ENCODE data around the gene B4GALNT2.
A peak's percentile ranks its signal among the peaks of the same experiment; 100 is the strongest.

B4GALNT2 gene

DNA sequence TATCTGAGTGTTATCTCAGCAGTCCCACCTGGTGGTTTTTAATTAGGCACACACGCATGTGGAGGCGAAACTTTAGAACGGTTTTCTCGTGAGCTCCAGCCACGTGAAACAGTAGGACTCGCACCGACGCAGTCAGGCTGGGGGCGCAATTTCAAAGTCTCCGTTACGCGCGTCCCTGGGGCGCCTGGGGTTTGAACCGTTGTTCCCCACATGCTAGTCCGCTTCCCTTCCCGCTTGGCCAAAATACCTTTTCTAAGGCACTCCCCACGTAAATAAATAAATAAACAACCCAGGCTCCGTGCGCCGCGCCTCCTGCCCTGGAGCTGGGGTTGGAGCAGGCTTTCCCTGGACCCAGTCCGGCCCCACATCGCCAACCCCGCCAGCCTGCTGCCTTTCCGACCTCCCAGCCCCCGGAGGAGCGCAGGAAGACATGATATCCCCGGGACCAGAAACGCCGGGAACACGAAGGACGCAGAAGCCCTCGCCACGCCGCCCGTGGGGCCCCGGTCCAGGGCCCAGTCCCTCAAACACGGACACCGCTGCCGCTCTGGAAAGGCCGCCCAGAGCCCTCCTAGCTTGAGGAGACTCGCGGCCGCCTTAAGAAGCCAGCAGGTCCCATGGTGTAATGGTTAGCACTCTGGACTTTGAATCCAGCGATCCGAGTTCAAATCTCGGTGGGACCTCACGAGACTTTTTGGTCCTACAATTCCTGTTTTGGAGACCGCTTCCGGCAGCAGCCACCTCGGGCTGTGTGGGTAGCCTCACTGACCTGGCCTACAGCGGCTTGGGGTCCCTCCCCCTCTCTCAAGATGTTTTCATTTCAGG is 59.6 kb downstream of the B4GALNT2 start:
- H3K4me1 Mint-ChIP-seq = peaks cover 36% of the 10 kb centered on the region

DNA sequence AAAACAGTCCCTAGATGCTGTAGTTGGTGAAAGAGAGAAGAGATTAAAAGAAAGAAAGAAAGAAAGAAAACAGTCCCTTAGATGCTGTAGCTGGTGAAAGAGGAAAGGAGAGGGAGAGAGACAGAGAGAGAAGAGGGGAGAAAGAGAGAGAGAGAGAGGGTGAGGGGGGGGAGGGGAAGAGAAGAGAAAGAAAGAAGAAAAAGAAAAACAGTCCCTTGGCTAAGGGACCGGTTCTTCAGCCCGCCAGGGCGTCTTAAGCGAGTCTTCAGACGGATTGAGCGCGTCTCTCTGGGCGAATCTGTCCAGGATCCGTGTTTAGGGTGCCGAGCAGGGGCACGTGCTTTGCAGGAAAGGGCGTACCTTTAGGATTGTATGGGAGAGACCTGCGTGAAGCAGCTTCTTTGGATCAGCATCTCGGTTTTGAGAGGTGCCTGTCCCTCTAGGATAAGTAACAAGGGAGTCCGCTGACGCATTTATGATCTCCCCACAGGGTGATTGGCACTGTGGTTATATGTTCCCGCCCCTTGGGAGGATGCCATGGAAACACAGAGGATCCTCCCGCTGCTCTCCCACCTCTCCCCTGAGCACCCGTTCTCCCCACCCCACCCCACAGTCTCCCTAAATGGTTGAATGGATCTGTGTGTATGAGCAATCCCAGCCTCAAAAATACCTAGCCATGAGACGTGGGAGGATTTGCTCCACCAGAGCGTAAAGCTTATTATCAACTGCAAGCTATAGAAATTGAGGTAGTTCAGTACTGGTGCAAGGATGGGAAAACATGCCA is 61.1 kb downstream of the B4GALNT2 start:
- DNase-seq (ENCODE audit: low spot score in 2 of 2) (no peak), ATAC-seq (replicated peaks; ENCODE audit: extremely low read depth, poor library complexity, severe bottlenecking) (no peak)
- H3K4me1 Mint-ChIP-seq = peaks cover 36% of the 10 kb centered on the region

More for the DNA sequence above, 59.6 kb downstream of the B4GALNT2 start:
- no peaks in the 10 kb centered on the region for H3K9me3 Mint-ChIP-seq
- peak overlapping the region; percentile 94 for H3K4me3 Mint-ChIP-seq
- H3K36me3 Mint-ChIP-seq (ENCODE audit: insufficient read depth) = peaks cover 24% of the 10 kb centered on the region
- ATAC-seq (replicated peaks; ENCODE audit: extremely low read depth, poor library complexity, severe bottlenecking) (peak; percentile 63), DNase-seq (ENCODE audit: low spot score in 2 of 2) (peak; percentile 88 to 99)
- H3K27me3 Mint-ChIP-seq = peaks cover 6% of the 10 kb centered on the region
- H3K27ac Mint-ChIP-seq (ENCODE audit: low read depth) = peak overlapping the region; percentile 100

DNA sequence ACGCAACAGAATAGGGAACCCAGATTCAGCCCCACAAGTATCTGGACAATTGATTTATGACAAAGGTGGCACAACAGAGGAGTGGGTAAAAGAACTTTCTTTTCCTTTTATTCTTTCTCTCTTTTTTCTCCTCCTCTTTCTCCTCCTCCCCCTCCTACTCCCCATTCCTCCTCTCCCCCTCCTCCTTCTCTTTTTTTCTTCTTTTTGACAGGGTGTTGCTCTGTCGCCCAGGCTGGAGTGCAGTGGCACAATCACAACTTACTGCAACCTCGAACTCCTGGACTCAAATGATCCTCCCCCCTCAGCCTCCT is 61.7 kb downstream of the B4GALNT2 start:
- peaks cover 6% of the 10 kb centered on the region for H3K27me3 Mint-ChIP-seq
- no peaks in the 10 kb centered on the region for H3K9me3 Mint-ChIP-seq
- peak overlapping the region; percentile 70 for H3K27ac Mint-ChIP-seq (ENCODE audit: low read depth)
- H3K4me1 Mint-ChIP-seq = peaks cover 36% of the 10 kb centered on the region
- ATAC-seq (replicated peaks; ENCODE audit: extremely low read depth, poor library complexity, severe bottlenecking) (no peak), DNase-seq (ENCODE audit: low spot score in 2 of 2) (no peak)
- H3K36me3 Mint-ChIP-seq (ENCODE audit: insufficient read depth) = peaks cover 25% of the 10 kb centered on the region
- H3K4me3 Mint-ChIP-seq = peak overlapping the region; percentile 94

More for the DNA sequence above, 61.1 kb downstream of the B4GALNT2 start:
- H3K36me3 Mint-ChIP-seq (ENCODE audit: insufficient read depth) = peaks cover 25% of the 10 kb centered on the region
- peaks cover 6% of the 10 kb centered on the region for H3K27me3 Mint-ChIP-seq
- peak overlapping the region; percentile 100 for H3K27ac Mint-ChIP-seq (ENCODE audit: low read depth)
- H3K4me3 Mint-ChIP-seq = peak overlapping the region; percentile 94
- no peaks in the 10 kb centered on the region for H3K9me3 Mint-ChIP-seq

DNA sequence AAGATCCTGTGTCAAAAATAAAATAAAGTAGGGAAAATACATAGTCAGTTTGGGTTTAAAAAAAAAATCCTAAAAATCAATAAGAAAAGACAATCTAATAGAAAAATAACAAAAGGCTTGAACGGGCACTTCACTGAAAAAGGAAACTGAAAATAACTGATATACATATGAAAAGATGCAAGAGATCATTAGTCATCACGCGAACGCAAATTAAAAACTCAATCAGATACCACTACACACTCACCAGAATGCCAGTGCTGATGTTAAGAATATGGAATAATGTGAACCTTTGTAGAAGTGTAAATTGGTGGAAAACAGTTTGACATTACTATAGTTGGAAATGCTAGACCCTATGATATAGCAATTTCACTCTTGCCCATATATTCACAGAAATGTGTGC is 63.2 kb downstream of the B4GALNT2 start:
- H3K4me1 Mint-ChIP-seq = peaks cover 32% of the 10 kb centered on the region
- no peak overlapping the region for H3K4me3 Mint-ChIP-seq
- peaks cover 6% of the 10 kb centered on the region for H3K27me3 Mint-ChIP-seq
- DNase-seq (ENCODE audit: low spot score in 2 of 2) (no peak), ATAC-seq (replicated peaks; ENCODE audit: extremely low read depth, poor library complexity, severe bottlenecking) (no peak)
- H3K27ac Mint-ChIP-seq (ENCODE audit: low read depth) = peak overlapping the region; percentile 56
- H3K9me3 Mint-ChIP-seq = no peaks in the 10 kb centered on the region
- peaks cover 25% of the 10 kb centered on the region for H3K36me3 Mint-ChIP-seq (ENCODE audit: insufficient read depth)

DNA sequence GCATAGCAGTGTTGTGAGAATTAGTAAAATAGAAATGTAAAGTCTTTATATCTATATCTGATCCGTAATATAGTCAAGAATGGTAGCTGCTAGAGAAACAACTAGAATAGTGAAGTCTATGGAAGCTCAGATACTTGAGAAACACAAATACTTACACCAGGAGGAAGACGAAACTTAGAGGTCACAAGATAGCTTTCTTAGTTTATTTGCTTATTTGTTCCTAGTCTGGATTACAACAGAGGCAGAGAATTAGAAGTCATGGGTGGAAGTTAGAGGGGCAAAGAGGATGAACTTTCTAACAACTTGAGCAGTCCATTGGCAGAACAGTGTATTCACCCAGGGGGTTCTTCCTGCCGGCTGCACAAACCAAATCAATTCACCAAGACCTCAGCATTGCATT is 64.0 kb downstream of the B4GALNT2 start:
- ATAC-seq (replicated peaks; ENCODE audit: extremely low read depth, poor library complexity, severe bottlenecking) = no peak
- H3K4me1 Mint-ChIP-seq = peaks cover 28% of the 10 kb centered on the region
- peaks cover 6% of the 10 kb centered on the region for H3K27me3 Mint-ChIP-seq
- H3K27ac Mint-ChIP-seq (ENCODE audit: low read depth) = no peak overlapping the region
- no peaks in the 10 kb centered on the region for H3K9me3 Mint-ChIP-seq
- no peak for DNase-seq (ENCODE audit: low spot score in 2 of 2)
- no peak overlapping the region for H3K4me3 Mint-ChIP-seq
- peaks cover 24% of the 10 kb centered on the region for H3K36me3 Mint-ChIP-seq (ENCODE audit: insufficient read depth)

DNA sequence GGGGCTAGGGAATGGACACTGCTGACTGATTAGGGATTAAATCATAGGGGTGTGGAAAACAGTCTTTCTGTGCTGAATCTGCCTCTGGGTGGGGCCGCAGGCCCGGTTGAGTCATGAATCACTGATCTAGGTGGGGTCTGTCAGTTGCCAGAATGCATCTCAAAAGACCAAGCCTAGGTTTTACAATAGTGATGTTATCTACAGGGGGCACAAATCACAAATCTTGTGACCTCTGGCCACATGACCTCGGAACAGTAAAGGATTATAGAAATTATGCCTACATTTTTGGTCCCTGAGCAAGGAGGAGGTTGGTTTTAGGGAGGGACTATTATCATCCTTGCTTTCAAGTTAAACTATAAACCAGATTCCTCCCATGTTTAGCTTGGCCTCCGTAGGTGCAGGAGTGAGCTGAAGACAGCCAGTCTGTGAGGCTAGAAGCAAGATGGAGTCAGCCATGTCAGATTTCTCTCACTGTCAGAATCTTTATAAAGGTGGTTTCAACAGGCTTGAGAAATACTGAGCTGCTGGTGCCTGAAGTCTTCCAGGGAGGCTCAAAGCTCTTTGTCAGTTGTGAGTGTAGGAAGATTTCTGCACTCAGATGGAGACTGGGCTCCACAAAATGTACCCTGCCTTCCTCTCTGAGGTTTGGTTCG is 64.9 kb downstream of the B4GALNT2 start:
- no peak for DNase-seq (ENCODE audit: low spot score in 2 of 2)
- Mint-ChIP-seq H3K4me3 (no peak overlapping the region), H3K27ac (ENCODE audit: low read depth) (no peak overlapping the region), H3K27me3 (peaks cover 2% of the 10 kb centered on the region), H3K36me3 (ENCODE audit: insufficient read depth) (peaks cover 14% of the 10 kb centered on the region), H3K4me1 (peaks cover 18% of the 10 kb centered on the region), H3K9me3 (no peaks in the 10 kb centered on the region)
- ATAC-seq (replicated peaks; ENCODE audit: extremely low read depth, poor library complexity, severe bottlenecking) = no peak

DNA sequence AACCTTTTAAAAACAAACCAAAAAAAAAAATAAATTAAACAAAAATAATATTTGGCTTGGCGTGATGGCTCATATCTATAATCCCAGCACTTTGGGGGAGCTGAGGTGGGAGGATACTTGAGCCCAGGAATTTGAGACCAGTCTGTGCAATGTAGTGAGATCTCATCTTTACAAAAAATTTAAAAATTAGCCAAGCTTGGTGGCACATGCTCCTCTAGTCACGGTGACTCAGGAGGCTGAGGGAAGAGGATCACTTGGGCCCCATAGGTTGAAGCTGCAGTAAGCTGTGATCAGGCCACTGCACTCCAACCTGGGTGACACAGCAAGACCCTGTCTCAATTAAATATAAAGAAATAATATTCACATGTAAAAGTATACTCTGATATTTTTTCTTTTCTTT is 65.6 kb downstream of the B4GALNT2 start:
- no peaks in the 10 kb centered on the region for H3K27me3 Mint-ChIP-seq
- H3K36me3 Mint-ChIP-seq (ENCODE audit: insufficient read depth) = peaks cover 7% of the 10 kb centered on the region
- no peak for ATAC-seq (replicated peaks; ENCODE audit: extremely low read depth, poor library complexity, severe bottlenecking)
- H3K4me3 Mint-ChIP-seq = no peak overlapping the region
- H3K4me1 Mint-ChIP-seq = peaks cover 11% of the 10 kb centered on the region
- no peak overlapping the region for H3K27ac Mint-ChIP-seq (ENCODE audit: low read depth)
- DNase-seq (ENCODE audit: low spot score in 2 of 2) = no peak
- no peaks in the 10 kb centered on the region for H3K9me3 Mint-ChIP-seq

DNA sequence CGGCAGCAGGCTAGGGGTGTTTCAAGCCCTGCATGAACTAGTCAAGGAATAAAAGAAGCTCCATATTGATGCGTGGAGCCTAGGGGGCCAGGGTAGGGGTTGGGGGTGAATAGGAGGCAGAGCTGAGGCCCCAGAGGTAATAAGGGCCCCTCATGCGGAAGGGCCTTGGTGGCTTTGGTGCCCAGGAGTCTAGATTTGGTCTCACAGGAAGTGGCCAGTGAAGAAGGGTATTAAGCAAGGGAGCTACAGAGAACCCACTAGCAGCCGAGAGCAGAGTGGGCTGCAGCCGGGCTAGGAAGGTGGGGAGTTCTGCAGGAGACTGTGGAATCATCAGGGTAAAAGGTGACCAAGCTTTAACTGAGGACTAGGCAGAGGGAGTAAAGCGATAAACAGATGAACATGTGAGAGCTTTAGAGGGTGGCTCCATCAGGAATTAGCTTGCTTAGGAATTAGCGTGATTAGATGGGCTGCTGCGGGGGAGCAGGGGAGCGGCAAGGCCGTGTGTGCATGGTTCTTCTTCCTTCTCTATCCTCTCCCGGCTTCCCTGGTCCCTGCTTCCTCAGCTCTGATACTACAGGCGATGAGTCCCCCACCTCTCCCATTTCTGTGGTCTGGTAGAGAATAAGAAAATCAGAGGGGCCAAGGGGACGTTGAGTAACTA is 68.0 kb downstream of the B4GALNT2 start:
- Mint-ChIP-seq H3K27ac (ENCODE audit: low read depth) (no peak overlapping the region), H3K36me3 (ENCODE audit: insufficient read depth) (peaks cover 1% of the 10 kb centered on the region), H3K4me1 (peaks cover 14% of the 10 kb centered on the region), H3K4me3 (no peak overlapping the region), H3K9me3 (no peaks in the 10 kb centered on the region), H3K27me3 (no peaks in the 10 kb centered on the region)
- ATAC-seq (replicated peaks; ENCODE audit: extremely low read depth, poor library complexity, severe bottlenecking) (no peak), DNase-seq (ENCODE audit: low spot score in 2 of 2) (no peak)

DNA sequence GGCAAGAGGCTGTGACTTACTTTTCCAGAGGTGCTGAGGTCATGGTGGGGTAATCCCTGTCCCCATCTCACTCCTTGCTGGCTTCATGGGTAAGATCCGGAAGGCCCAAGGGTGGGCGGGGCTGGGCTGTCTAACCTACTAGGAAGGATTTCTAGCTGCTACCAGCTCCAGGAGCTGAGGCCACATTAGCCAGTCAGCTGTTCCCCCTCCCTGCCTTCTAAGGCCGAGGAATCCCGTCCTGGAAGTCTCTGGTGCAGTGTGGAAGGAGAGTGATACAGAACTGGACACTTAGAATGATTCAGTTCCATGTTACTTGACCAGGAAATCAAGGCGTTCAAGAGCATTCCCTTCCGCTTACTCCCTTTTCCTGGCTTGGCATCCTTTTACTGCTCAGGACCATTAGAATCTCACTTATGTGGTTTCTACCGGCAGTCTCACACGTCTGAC is 68.9 kb downstream of the B4GALNT2 start:
- Mint-ChIP-seq H3K27me3 (no peaks in the 10 kb centered on the region), H3K4me1 (peaks cover 19% of the 10 kb centered on the region), H3K4me3 (no peak overlapping the region), H3K27ac (ENCODE audit: low read depth) (no peak overlapping the region), H3K9me3 (no peaks in the 10 kb centered on the region), H3K36me3 (ENCODE audit: insufficient read depth) (peaks cover 1% of the 10 kb centered on the region)
- ATAC-seq (replicated peaks; ENCODE audit: extremely low read depth, poor library complexity, severe bottlenecking) (no peak), DNase-seq (ENCODE audit: low spot score in 2 of 2) (no peak)

DNA sequence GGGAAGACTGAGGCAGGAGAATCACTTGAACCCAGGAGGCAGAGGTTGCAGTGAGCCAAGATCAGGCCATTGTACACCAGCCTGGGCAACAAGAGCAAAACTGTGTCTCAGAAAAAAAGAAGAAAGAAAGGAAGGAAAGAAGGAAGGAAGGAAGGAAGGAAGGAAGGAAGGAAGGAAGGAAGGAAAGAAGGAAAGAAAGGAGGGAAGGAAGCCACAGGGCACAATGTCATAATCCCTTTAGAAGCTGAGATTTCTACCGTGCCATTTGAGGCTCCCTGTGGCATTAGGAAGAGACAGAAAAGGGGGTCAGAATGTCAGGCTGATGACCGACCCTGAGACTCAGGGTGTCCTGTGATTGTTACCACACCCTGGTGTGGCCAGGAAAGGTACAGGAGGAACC is 71.2 kb downstream of the B4GALNT2 start:
- no peaks in the 10 kb centered on the region for H3K9me3 Mint-ChIP-seq
- DNase-seq (ENCODE audit: low spot score in 2 of 2) = no peak
- ATAC-seq (replicated peaks; ENCODE audit: extremely low read depth, poor library complexity, severe bottlenecking) = no peak
- H3K27me3 Mint-ChIP-seq = no peaks in the 10 kb centered on the region
- H3K4me1 Mint-ChIP-seq = peaks cover 22% of the 10 kb centered on the region
- H3K36me3 Mint-ChIP-seq (ENCODE audit: insufficient read depth) = no peaks in the 10 kb centered on the region
- H3K4me3 Mint-ChIP-seq = no peak overlapping the region
- no peak overlapping the region for H3K27ac Mint-ChIP-seq (ENCODE audit: low read depth)

DNA sequence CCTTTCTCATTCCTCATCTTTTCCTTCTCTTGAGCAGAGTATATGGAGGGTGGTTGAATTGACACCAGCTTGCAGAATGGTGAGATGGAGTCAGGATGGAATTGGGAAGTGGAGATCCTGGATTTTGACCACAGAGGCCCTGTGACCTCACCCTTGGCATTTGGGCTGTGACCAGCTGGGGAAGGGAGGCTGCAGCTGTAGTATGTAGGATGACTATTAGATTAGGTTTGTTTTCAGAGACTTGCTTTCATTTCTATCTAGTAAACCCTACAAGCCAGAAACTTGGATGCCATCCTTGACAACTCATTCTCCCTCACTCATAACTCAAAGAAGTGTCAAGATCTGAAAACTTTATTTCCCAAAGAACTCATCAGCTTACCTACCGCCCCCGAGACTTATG is 71.9 kb downstream of the B4GALNT2 start:
- Mint-ChIP-seq H3K4me1 (peaks cover 28% of the 10 kb centered on the region), H3K27ac (ENCODE audit: low read depth) (no peak overlapping the region), H3K9me3 (no peaks in the 10 kb centered on the region), H3K4me3 (no peak overlapping the region), H3K36me3 (ENCODE audit: insufficient read depth) (no peaks in the 10 kb centered on the region), H3K27me3 (no peaks in the 10 kb centered on the region)
- ATAC-seq (replicated peaks; ENCODE audit: extremely low read depth, poor library complexity, severe bottlenecking) (no peak), DNase-seq (ENCODE audit: low spot score in 2 of 2) (no peak)

DNA sequence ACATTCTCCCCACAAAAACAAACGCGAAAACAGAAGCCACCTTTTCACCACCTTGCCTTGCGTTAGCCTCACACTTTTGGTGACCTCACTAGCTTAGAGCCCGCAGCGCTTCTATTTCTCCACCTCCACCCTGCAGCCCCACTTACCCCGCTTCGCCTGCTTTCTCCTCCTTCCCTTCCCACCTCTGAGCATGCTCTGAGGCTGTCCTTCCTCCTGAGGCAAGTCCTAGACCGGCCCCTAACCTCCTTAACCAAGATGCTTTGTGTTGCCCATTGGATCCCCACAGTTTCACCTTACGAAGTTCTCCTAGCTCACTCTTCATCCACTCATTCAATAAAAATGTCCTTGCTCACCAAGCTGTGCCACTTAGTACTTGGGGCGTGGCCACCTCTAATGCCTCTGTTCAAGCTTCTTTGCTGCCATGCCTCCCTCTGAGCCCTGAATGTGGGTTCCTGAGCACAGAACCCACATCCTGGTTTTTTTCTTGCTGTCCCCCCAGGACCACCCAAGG is 76.5 kb downstream of the B4GALNT2 start:
- Mint-ChIP-seq H3K4me1 (peaks cover 62% of the 10 kb centered on the region), H3K9me3 (no peaks in the 10 kb centered on the region), H3K4me3 (peak overlapping the region; percentile 96), H3K36me3 (ENCODE audit: insufficient read depth) (peaks cover 4% of the 10 kb centered on the region), H3K27me3 (no peaks in the 10 kb centered on the region), H3K27ac (ENCODE audit: low read depth) (peak overlapping the region; percentile 72)
- DNase-seq (ENCODE audit: low spot score in 2 of 2) (peak in 1 of 2 donors; percentile 27), ATAC-seq (replicated peaks; ENCODE audit: extremely low read depth, poor library complexity, severe bottlenecking) (peak; percentile 65)
